ENCODE data around the gene ZFC3H1. TPM values are rescaled to one million over a fixed set of nuclear protein-coding genes. Genes with fewer than 3 reads are reported as not detected.

ZFC3H1 gene
- total RNA-seq, 1 experiment from 2014 or later: 48.7 TPM

- BruUV-seq (replicated peaks): no TSS peak
- POLR2A ChIA-PET (ENCODE audit: low non-redundant PET): no interaction called here
- peaks cover 10% of the 10 kb centered on the region for H3K4me1 ChIP-seq (ENCODE audit: insufficient read depth, low read length, poor library complexity, severe bottlenecking)
Observed at GRCh38 chr12:71605039-71605438, 58.6 kb downstream of the ZFC3H1 start.

GRCh38 chr12:71602761-71603577 is 60.7 kb downstream of the ZFC3H1 start:
- CTCF ChIA-PET: no interaction called here
- Histone ChIP-seq H3K9me3 (ENCODE audit: low read depth, low read length, poor library complexity, severe bottlenecking) (no peaks in the 10 kb centered on the region), H3K4me1 (ENCODE audit: insufficient read depth, low read length, poor library complexity, severe bottlenecking) (peaks cover 10% of the 10 kb centered on the region), H3K27ac (ENCODE audit: low read depth, low read length, poor library complexity, severe bottlenecking) (no peak overlapping the region), H3K4me3 (ENCODE audit: low read depth, low read length, poor library complexity, severe bottlenecking) (no peak overlapping the region), H3K36me3 (ENCODE audit: insufficient read depth, low read length, poor library complexity, severe bottlenecking) (peaks cover 12% of the 10 kb centered on the region), H3K27me3 (replicated peaks; ENCODE audit: insufficient read depth, low read depth, low read length, poor library complexity) (no peaks in the 10 kb centered on the region)
- DNase-seq (ENCODE audit: low spot score): no peak
- POLR2A ChIA-PET (ENCODE audit: low non-redundant PET): no interaction called here
- TF ChIP-seq CTCF (conservative IDR thresholded peaks at IDR 0.05; ENCODE audit: low read depth, low read length) (no peak), EZH2 (IDR thresholded peaks at IDR 0.05; ENCODE audit: borderline replicate concordance, low read depth, low read length, poor library complexity, severe bottlenecking) (no peak)
- BruUV-seq (replicated peaks): no TSS peak
- intact Hi-C loops (cut with micrococcal nuclease; ENCODE audit: unreplicated experiment): no loop called here

More at GRCh38 chr12:71605039-71605438, 58.6 kb downstream of the ZFC3H1 start:
- Histone ChIP-seq H3K27ac (ENCODE audit: low read depth, low read length, poor library complexity, severe bottlenecking) (no peak overlapping the region), H3K36me3 (ENCODE audit: insufficient read depth, low read length, poor library complexity, severe bottlenecking) (peaks cover 30% of the 10 kb centered on the region), H3K27me3 (replicated peaks; ENCODE audit: insufficient read depth, low read depth, low read length, poor library complexity) (no peaks in the 10 kb centered on the region), H3K9me3 (ENCODE audit: low read depth, low read length, poor library complexity, severe bottlenecking) (no peaks in the 10 kb centered on the region), H3K4me3 (ENCODE audit: low read depth, low read length, poor library complexity, severe bottlenecking) (no peak overlapping the region)
- TF ChIP-seq CTCF (conservative IDR thresholded peaks at IDR 0.05; ENCODE audit: low read depth, low read length): no peak
- TF ChIP-seq EZH2 (IDR thresholded peaks at IDR 0.05; ENCODE audit: borderline replicate concordance, low read depth, low read length, poor library complexity, severe bottlenecking): no peak
- intact Hi-C loops (cut with micrococcal nuclease; ENCODE audit: unreplicated experiment): no loop called here
- CTCF ChIA-PET: no interaction called here
- no peak for DNase-seq (ENCODE audit: low spot score)

GRCh38 chr12:71601546-71601945 is 62.1 kb downstream of the ZFC3H1 start:
- TF ChIP-seq CTCF (conservative IDR thresholded peaks at IDR 0.05; ENCODE audit: low read depth, low read length) (no peak), EZH2 (IDR thresholded peaks at IDR 0.05; ENCODE audit: borderline replicate concordance, low read depth, low read length, poor library complexity, severe bottlenecking) (no peak)
- no peak overlapping the region for H3K4me3 ChIP-seq (ENCODE audit: low read depth, low read length, poor library complexity, severe bottlenecking)
- no peak overlapping the region for H3K27ac ChIP-seq (ENCODE audit: low read depth, low read length, poor library complexity, severe bottlenecking)
- intact Hi-C loops (cut with micrococcal nuclease; ENCODE audit: unreplicated experiment): no loop called here
- peaks cover 6% of the 10 kb centered on the region for H3K4me1 ChIP-seq (ENCODE audit: insufficient read depth, low read length, poor library complexity, severe bottlenecking)
- H3K27me3 ChIP-seq (replicated peaks; ENCODE audit: insufficient read depth, low read depth, low read length, poor library complexity): no peaks in the 10 kb centered on the region
- ChIA-PET POLR2A (ENCODE audit: low non-redundant PET) (no interaction called here), CTCF (no interaction called here)
- no TSS peak for BruUV-seq (replicated peaks)
- no peaks in the 10 kb centered on the region for H3K9me3 ChIP-seq (ENCODE audit: low read depth, low read length, poor library complexity, severe bottlenecking)
- H3K36me3 ChIP-seq (ENCODE audit: insufficient read depth, low read length, poor library complexity, severe bottlenecking): no peaks in the 10 kb centered on the region
- DNase-seq (ENCODE audit: low spot score): no peak
